H1 (cell line): Measurements from ENCODE around the gene LSM7. TPM values are rescaled to one million over a fixed set of nuclear protein-coding genes. Genes with fewer than 3 reads are reported as not detected.

Experiments used
- CTCF ChIA-PET: fragments of 300-600 bp; sonication (Branson Sonifier 250); formaldehyde crosslinking; loops from one replicate; lab custom pipeline; 2021; ENCODE audit not compliant: partially characterized antibody; lab: Charles Lee
- POLR2A ChIA-PET: fragments of 300-600 bp; sonication (Branson Sonifier 250); formaldehyde crosslinking; loops from one replicate; lab custom pipeline; 2021; ENCODE audit warnings: inconsistent platforms; ENCODE audit not compliant: partially characterized antibody; lab: Charles Lee
- DNase-seq, 2 experiments: peaks; one replicate each; pipeline versions ENCODE4 v3.0.0 to v3.0.0-alpha.2; 2010 to 2022; ENCODE audit warnings: low spot score in 2 of 2, low read depth in 1 of 2, mixed read lengths in 1 of 2
- FAIRE-seq: peaks from 2 replicates; lab custom pipeline; 2011; peaks lifted over from hg19 to GRCh38; lab: Jason Lieb, UNC
- H2AFZ ChIP-seq: 2 replicates; pipeline ENCODE4 v1.8.1; 2012; ENCODE audit warnings: low read length, inconsistent platforms
- H2AK5ac ChIP-seq: 2 replicates; pipeline ENCODE4 v1.6.1; 2013; ENCODE audit warnings: low read depth, low read length
- H2BK120ac ChIP-seq: replicated peaks from 2 replicates; pipeline ENCODE3; 2013; ENCODE audit warnings: low read depth, low read length, inconsistent platforms
- H2BK12ac ChIP-seq: 2 replicates; pipeline ENCODE4 v1.6.1; 2013; ENCODE audit warnings: low read depth, low read length
- H2BK15ac ChIP-seq: 2 replicates; pipeline ENCODE4 v1.6.1; 2013; ENCODE audit warnings: low read length
- H2BK20ac ChIP-seq: 2 replicates; pipeline ENCODE4 v1.6.1; 2013; ENCODE audit warnings: low read length
- H2BK5ac ChIP-seq: 2 replicates; pipeline ENCODE4 v1.6.1; 2013; ENCODE audit warnings: low read depth, low read length
- H3K14ac ChIP-seq: 2 replicates; pipeline ENCODE4 v1.6.1; 2013; ENCODE audit warnings: inconsistent platforms; ENCODE audit not compliant: insufficient read length
- H3K18ac ChIP-seq: 2 replicates; pipeline ENCODE4 v1.6.1; 2013; ENCODE audit warnings: low read length; ENCODE audit errors: extremely low read depth
- H3K23ac ChIP-seq: 2 replicates; pipeline ENCODE4 v1.6.1; 2013; ENCODE audit warnings: inconsistent platforms; ENCODE audit not compliant: insufficient read length
- H3K23me2 ChIP-seq: 2 replicates; pipeline ENCODE4 v1.6.1; 2013; ENCODE audit warnings: low read depth, low read length
- H3K27ac ChIP-seq: 2 replicates; pipeline ENCODE4 v1.6.1; 2011; ENCODE audit warnings: low read depth, low read length, inconsistent platforms
- H3K27me3 ChIP-seq, 4 experiments: replicated peaks in 1 of 4; 1 replicate in 1 of 4; 2 replicates in 3 of 4; pipeline versions ENCODE4 v1.6.1 to v1.8.1; 2011 to 2013; ENCODE audit warnings: low read length in 3 of 4, mild to moderate bottlenecking in 3 of 4, inconsistent platforms in 2 of 4, mixed read lengths in 2 of 4, moderate library complexity in 1 of 4; ENCODE audit not compliant: control insufficient read depth in 3 of 4, insufficient read depth in 3 of 4; ENCODE audit errors: extremely low read depth in 1 of 4
- H3K36me3 ChIP-seq, 4 experiments: 2 replicates each; pipeline versions ENCODE4 v1.6.1 to v1.8.1; 2011 to 2013; ENCODE audit warnings: mild to moderate bottlenecking in 4 of 4, low read length in 3 of 4, moderate library complexity in 2 of 4, control low read depth in 1 of 4, inconsistent platforms in 1 of 4; ENCODE audit not compliant: insufficient read depth in 4 of 4, control insufficient read depth in 2 of 4
- H3K4ac ChIP-seq: replicated peaks from 2 replicates; pipeline ENCODE3; 2013; ENCODE audit warnings: low read length, low read depth, mixed read lengths, inconsistent platforms; ENCODE audit not compliant: insufficient read length
- H3K4me1 ChIP-seq, 4 experiments: replicated peaks in 1 of 4; 1 replicate in 1 of 4; 2 replicates in 3 of 4; pipeline versions ENCODE4 v1.6.1 to v1.8.1; 2011 to 2013; ENCODE audit warnings: low read length in 3 of 4, inconsistent platforms in 2 of 4, mixed read lengths in 1 of 4; ENCODE audit not compliant: insufficient read depth in 4 of 4, control insufficient read depth in 3 of 4
- H3K4me2 ChIP-seq, 2 experiments: 2 replicates each; pipeline versions ENCODE4 v1.6.1 to v1.8.1; 2011 to 2013; ENCODE audit warnings: low read depth in 2 of 2, low read length in 2 of 2, control low read depth in 1 of 2, inconsistent platforms in 1 of 2, mild to moderate bottlenecking in 1 of 2; ENCODE audit not compliant: insufficient read depth in 1 of 2
- H3K4me3 ChIP-seq, 4 experiments: fragments of 200-600, 300-600 bp in 1 of 4; sonication (generic), shearing (Covaris generic), sonication (Bioruptor Twin) in 1 of 4; 2 replicates each; pipeline versions ENCODE4 v1.5.1 to v1.8.1; 2011 to 2016; ENCODE audit warnings: low read length in 4 of 4, low read depth in 3 of 4, control low read depth in 2 of 4, inconsistent platforms in 2 of 4, mild to moderate bottlenecking in 2 of 4, mixed read lengths in 1 of 4, moderate library complexity in 1 of 4; ENCODE audit not compliant: insufficient read depth in 2 of 4; ENCODE audit errors: extremely low read depth in 1 of 4
- H3K56ac ChIP-seq: replicated peaks from 2 replicates; pipeline ENCODE3; 2013; ENCODE audit warnings: low read depth, mild to moderate bottlenecking, mixed read lengths, low read length, inconsistent platforms; ENCODE audit not compliant: insufficient read length
- H3K79me1 ChIP-seq: 2 replicates; pipeline ENCODE4 v1.6.1; 2013; ENCODE audit warnings: low read depth, low read length, control low read depth
- H3K79me2 ChIP-seq, 2 experiments: 2 replicates each; pipeline versions ENCODE4 v1.6.1 to v1.8.1; 2012 to 2013; ENCODE audit warnings: low read length in 2 of 2, mild to moderate bottlenecking in 2 of 2, inconsistent platforms in 1 of 2; ENCODE audit not compliant: insufficient read depth in 2 of 2, control insufficient read depth in 1 of 2
- H3K9ac ChIP-seq, 4 experiments: replicated peaks in 1 of 4; 1 replicate in 1 of 4; 2 replicates in 3 of 4; pipeline versions ENCODE4 v1.6.1 to v1.8.1; 2011 to 2013; ENCODE audit warnings: low read depth in 3 of 4, low read length in 3 of 4, control low read depth in 2 of 4, mild to moderate bottlenecking in 2 of 4, moderate library complexity in 2 of 4, inconsistent platforms in 1 of 4; ENCODE audit errors: extremely low read depth in 1 of 4
- H3K9me3 ChIP-seq, 2 experiments: 2 replicates each; pipeline versions ENCODE4 v1.6.1 to v1.8.1; 2012 to 2013; ENCODE audit warnings: mild to moderate bottlenecking in 2 of 2, moderate library complexity in 2 of 2, control low read depth in 1 of 2, inconsistent platforms in 1 of 2, low read depth in 1 of 2, low read length in 1 of 2, mixed read lengths in 1 of 2; ENCODE audit not compliant: insufficient read depth in 2 of 2
- H4K20me1 ChIP-seq, 2 experiments: replicated peaks in 1 of 2; 2 replicates each; pipeline versions ENCODE3 to v1.8.1; 2011 to 2013; ENCODE audit warnings: inconsistent platforms in 2 of 2, low read length in 2 of 2, mild to moderate bottlenecking in 1 of 2; ENCODE audit not compliant: insufficient read depth in 2 of 2, control insufficient read depth in 1 of 2
- H4K5ac ChIP-seq: 2 replicates; pipeline ENCODE4 v1.6.1; 2013; ENCODE audit warnings: low read length, low read depth, mixed read lengths, inconsistent platforms; ENCODE audit not compliant: insufficient read length
- H4K8ac ChIP-seq: 2 replicates; pipeline ENCODE4 v1.8.0; 2013; ENCODE audit warnings: mild to moderate bottlenecking, moderate library complexity, low read length, inconsistent platforms; ENCODE audit not compliant: insufficient read depth; ENCODE audit errors: extremely low read depth
- H4K91ac ChIP-seq: replicated peaks from 2 replicates; pipeline ENCODE3; 2013; ENCODE audit warnings: low read length, mixed read lengths, inconsistent platforms; ENCODE audit not compliant: insufficient read length
- CBX8 ChIP-seq: fragments of 300-800, 300-1000 bp; sonication (generic); IDR thresholded peaks from 2 replicates; pipeline ENCODE4 v1.7.1; 2016; ENCODE audit warnings: low read depth, low read length, borderline replicate concordance
- CHD1 ChIP-seq: IDR thresholded peaks from 2 replicates; pipeline ENCODE4 v1.6.1; 2012; ENCODE audit warnings: low read depth, low read length, improper control_type of control experiment
- RNF2 ChIP-seq: fragments of 200-900, 300-1000 bp; sonication (generic); IDR thresholded peaks from 2 replicates; pipeline ENCODE4 v1.7.1; 2016; ENCODE audit warnings: borderline replicate concordance, low read depth, mild to moderate bottlenecking, antibody characterized with exemption, low read length; ENCODE audit not compliant: poor library complexity, severe bottlenecking; ENCODE audit errors: missing control alignments
- SP1 ChIP-seq: IDR thresholded peaks from 2 replicates; pipeline ENCODE4 v1.6.1; 2011; ENCODE audit warnings: low read depth, low read length
- SUZ12 ChIP-seq: fragments of 200-600 bp; sonication (generic); IDR thresholded peaks from 2 replicates; pipeline ENCODE4 v1.6.1; 2012; ENCODE audit warnings: mild to moderate bottlenecking, inconsistent platforms, low read length, moderate library complexity, mixed read lengths
- TAF1 ChIP-seq: IDR thresholded peaks from 2 replicates; pipeline ENCODE4 v1.6.1; 2011; ENCODE audit warnings: mild to moderate bottlenecking, low read depth, low read length
- TBP ChIP-seq: IDR thresholded peaks from 2 replicates; pipeline ENCODE4 v1.6.1; 2011; ENCODE audit warnings: low read depth, low read length, improper control_type of control experiment
- TCF12 ChIP-seq: IDR thresholded peaks from 2 replicates; pipeline ENCODE4 v1.6.1; 2011; ENCODE audit warnings: low read depth, mild to moderate bottlenecking, low read length
- WGBS, 2 experiments: shearing (Covaris generic) in 1 of 2; methylation state at CpG; one replicate each; pipeline versions ENCODE4 v1.1.6 to v1.1.7; 2013 to 2015; ENCODE audit warnings: low lambda C conversion rate in 2 of 2, mixed read lengths in 2 of 2, inconsistent platforms in 1 of 2, low coverage in 1 of 2, missing lambda C conversion rate in 1 of 2; ENCODE audit not compliant: insufficient replicate concordance in 2 of 2, insufficient coverage in 1 of 2, insufficient read length in 1 of 2; ENCODE audit errors: extremely low coverage in 1 of 2, missing lambda C conversion rate in 1 of 2; 5-methylcytosine and 5-hydroxymethylcytosine counted together
- polyA plus RNA-seq, 7 experiments: library from polyadenylated mRNA; depleted of rRNA in 3 of 7; stranded (reverse) in 5 of 7; unstranded in 2 of 7; fragments of >200 nt in 5 of 7; fragments of 200-250 nt in 2 of 7; gene quantifications; 1 replicate in 5 of 7; 2 replicates in 1 of 7; 4 replicates in 1 of 7; pipeline versions ENCODE4 v1.2.1 to v1.2.3, GENCODE V29; 2011 to 2013; ENCODE audit warnings: missing spikeins in 2 of 7, mixed read lengths in 2 of 7
- total RNA-seq: library from RNA; stranded (reverse); fragmentation: NEBNext Ultra II Directional; extraction: Animal tissue kit (Norgen Biotek cat#: 25700); gene quantifications from 2 replicates; pipeline ENCODE4 v1.2.1, GENCODE V29; 2021
- TF ChIP-seq, protein P1 (sequence below): IDR thresholded peaks from 2 replicates; pipeline ENCODE4 v1.6.1; 2012; ENCODE audit warnings: inconsistent platforms

LSM7 gene
- total and polyA plus RNA-seq, 2 of the 8 experiments (the other 6 are each of a cell fraction or from before 2014, with no cell fraction given), result 228 to 1,335 TPM

DNA sequence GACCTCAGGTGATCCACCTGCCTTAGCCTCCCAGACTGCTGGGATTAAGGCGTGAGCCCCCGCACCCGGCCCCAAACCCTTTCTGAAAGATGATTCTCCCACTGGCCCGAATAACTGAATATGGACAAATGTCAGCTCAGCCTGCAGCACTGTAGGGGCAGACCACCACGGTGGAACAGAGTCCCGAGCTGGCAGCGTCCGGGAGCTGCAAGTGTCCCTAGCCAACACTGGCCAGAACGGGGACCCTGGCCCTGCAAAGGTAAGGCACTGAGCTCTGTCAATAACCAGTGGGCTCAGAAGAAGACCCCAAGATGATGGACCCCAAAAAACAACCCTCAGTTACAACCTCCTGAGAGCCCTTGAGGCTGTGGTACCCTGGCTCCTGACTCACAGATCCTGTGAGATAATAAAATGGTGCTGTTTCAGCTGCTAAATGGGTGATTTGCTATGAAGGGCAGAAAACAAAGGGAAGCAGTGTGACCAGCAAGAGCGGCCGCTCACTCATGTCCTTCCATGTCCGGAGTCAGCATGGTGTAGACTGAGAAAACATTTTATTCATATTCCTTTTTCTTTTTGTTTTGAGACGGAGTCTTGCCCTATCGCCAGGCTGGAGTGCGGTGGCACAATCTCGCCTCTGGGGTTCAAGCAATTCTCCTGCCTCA is 1.6 kb downstream of the LSM7 start:
- 86% methylated on average over 16 of the region's 16 CpGs; no CpG with 5 or more reads in 1 of the 2 experiments for WGBS, 2 experiments
- no peaks in the 10 kb centered on the region for H3K9me3 ChIP-seq
- peaks cover 5 to 43% of the 10 kb centered on the region in 2 experiments; a peak in 3 of 4 replicates for H3K79me2 ChIP-seq
- no peak overlapping the region for H3K4me3 ChIP-seq
- H3K14ac ChIP-seq, result no peak overlapping the region
- H3K4ac ChIP-seq, result peak overlapping the region; percentile 49
- H3K9ac ChIP-seq, result no peak overlapping the region
- peaks cover 11% of the 10 kb centered on the region; the same call in 1 of the 2 replicates for H3K23me2 ChIP-seq
- H3K36me3 ChIP-seq, result peaks cover 0 to 11% (median 6%) of the 10 kb centered on the region in 4 experiments; a peak in 6 of 8 replicates
- ChIA-PET POLR2A (interaction anchor here (0.6 to 3.0 kb wide), 12 partner anchors 9 to 99 kb away, joined by 3 to 11 read pairs (median 4); partner anchors contain the start of gene AMH), CTCF (interaction anchor here (0.7 to 4.2 kb wide), 5 partner anchors 10 to 172 kb away, joined by 3 to 25 read pairs (median 4); no protein-coding TSS in a partner anchor)
- no peak overlapping the region for H3K56ac ChIP-seq
- H3K4me1 ChIP-seq, result peaks cover 0 to 29% (median 14%) of the 10 kb centered on the region in 4 experiments; a peak in 6 of 7 replicates
- no peak overlapping the region; the same call in 1 of the 2 replicates for H3K18ac ChIP-seq
- no peak for DNase-seq
- no peak overlapping the region for H2AFZ ChIP-seq
- H4K91ac ChIP-seq, result no peak overlapping the region
- H2BK15ac ChIP-seq, result no peak overlapping the region
- H2BK12ac ChIP-seq, result 0 out of 2 replicates have a peak overlapping the region, but pooled peaks have one; percentile 27
- no peak overlapping the region for H4K5ac ChIP-seq
- peak overlapping the region; percentile 2; the same call in 1 of the 2 replicates for H2BK5ac ChIP-seq
- no peak overlapping the region for H2AK5ac ChIP-seq
- no peaks in the 10 kb centered on the region for H3K27me3 ChIP-seq
- H2BK120ac ChIP-seq, result no peak overlapping the region
- H3K79me1 ChIP-seq, result peaks cover 15% of the 10 kb centered on the region
- peak overlapping the region; percentile 53; the same call in 1 of the 2 replicates for H4K8ac ChIP-seq
- peaks cover 0 to 11% of the 10 kb centered on the region in 2 experiments for H4K20me1 ChIP-seq
- H3K23ac ChIP-seq, result no peak overlapping the region
- no peak overlapping the region for H2BK20ac ChIP-seq
- H3K4me2 ChIP-seq, result peak overlapping the region in 1 of 2 experiments; percentile 95; a peak in 1 of 4 replicates
- TF ChIP-seq SUZ12 (no peak), SP1 (no peak), TBP (no peak), TAF1 (no peak), TCF12 (no peak), CHD1 (no peak), RNF2 (no peak), CBX8 (no peak)
- TF ChIP-seq, protein P1, sequence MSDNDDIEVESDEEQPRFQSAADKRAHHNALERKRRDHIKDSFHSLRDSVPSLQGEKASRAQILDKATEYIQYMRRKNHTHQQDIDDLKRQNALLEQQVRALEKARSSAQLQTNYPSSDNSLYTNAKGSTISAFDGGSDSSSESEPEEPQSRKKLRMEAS, result no peak
- no peak for FAIRE-seq
- H3K27ac ChIP-seq, result no peak overlapping the region
